DOHH2 (cell line): ENCODE measurements around the gene HIGD2A.

Experiments
- H3F3A ChIP-seq: fragments of 200-600 bp; sonication (generic), shearing (Covaris generic); 2 replicates; pipeline ENCODE4 v1.6.0; 2016; ENCODE audit warnings: antibody characterized with exemption, mild to moderate bottlenecking; ENCODE audit not compliant: control insufficient read depth, insufficient read depth
- H3K27ac ChIP-seq: fragments of 200-600 bp; sonication (generic); 2 replicates; pipeline ENCODE4 v1.5.1; 2014; ENCODE audit warnings: low read depth, mild to moderate bottlenecking, low read length, moderate library complexity
- H3K27me3 ChIP-seq: fragments of 200-600 bp; sonication (generic); 2 replicates; pipeline ENCODE4 v1.6.1; 2014; ENCODE audit warnings: mild to moderate bottlenecking, low read length, mixed read lengths; ENCODE audit not compliant: control insufficient read depth
- H3K36me3 ChIP-seq: fragments of 200-600 bp; sonication (generic); 2 replicates; pipeline ENCODE4 v1.6.1; 2014; ENCODE audit warnings: mild to moderate bottlenecking, low read length, moderate library complexity, mixed read lengths; ENCODE audit not compliant: control insufficient read depth
- H3K4me1 ChIP-seq: fragments of 200-600 bp; sonication (generic); 2 replicates; pipeline ENCODE4 v1.6.1; 2014; ENCODE audit warnings: mild to moderate bottlenecking, low read length, mixed read lengths; ENCODE audit not compliant: control insufficient read depth
- H3K4me2 ChIP-seq: fragments of 200-600 bp; sonication (generic); 2 replicates; pipeline ENCODE4 v1.6.0; 2014; ENCODE audit warnings: mild to moderate bottlenecking, low read length, moderate library complexity
- H3K4me3 ChIP-seq: fragments of 200-600 bp; sonication (generic); 2 replicates; pipeline ENCODE4 v1.5.1; 2014; ENCODE audit warnings: mild to moderate bottlenecking, low read length, mixed read lengths
- H3K79me2 ChIP-seq: fragments of 200-600 bp; sonication (generic); 2 replicates; pipeline ENCODE4 v1.6.1; 2014; ENCODE audit warnings: mild to moderate bottlenecking, low read length, mixed read lengths; ENCODE audit not compliant: control insufficient read depth
- H3K9me2 ChIP-seq: fragments of 200-600 bp; sonication (generic); replicated peaks from 2 replicates; pipeline ENCODE4 v1.6.1; 2014; ENCODE audit warnings: mild to moderate bottlenecking, low read length, mixed read lengths; ENCODE audit not compliant: control insufficient read depth
- H3K9me3 ChIP-seq: fragments of 200-600 bp; sonication (generic); 2 replicates; pipeline ENCODE4 v1.6.1; 2014; ENCODE audit warnings: antibody characterized with exemption, low read length, mixed read lengths; ENCODE audit not compliant: control insufficient read depth, insufficient read depth
- H4K20me1 ChIP-seq: fragments of 200-600 bp; sonication (generic); 2 replicates; pipeline ENCODE4 v1.6.0; 2014; ENCODE audit warnings: low read depth, mild to moderate bottlenecking, antibody characterized with exemption, low read length, moderate library complexity; ENCODE audit not compliant: control insufficient read depth, insufficient read depth
- EZH2phosphoT487 ChIP-seq: fragments of 200-600 bp; sonication (generic); IDR thresholded peaks from 2 replicates; pipeline ENCODE4 v1.6.1; 2017; ENCODE audit warnings: borderline replicate concordance, mild to moderate bottlenecking, antibody characterized with exemption, low read length, moderate library complexity, mixed read lengths
- TF ChIP-seq, protein P1 (sequence below): fragments of 200-600 bp; sonication (generic); IDR thresholded peaks from one replicate; pipeline ENCODE4 v1.5.1; 2014; ENCODE audit warnings: antibody characterized with exemption, mild to moderate bottlenecking, low read depth, low read length; ENCODE audit not compliant: poor library complexity, severe bottlenecking

Gene HIGD2A

DNA sequence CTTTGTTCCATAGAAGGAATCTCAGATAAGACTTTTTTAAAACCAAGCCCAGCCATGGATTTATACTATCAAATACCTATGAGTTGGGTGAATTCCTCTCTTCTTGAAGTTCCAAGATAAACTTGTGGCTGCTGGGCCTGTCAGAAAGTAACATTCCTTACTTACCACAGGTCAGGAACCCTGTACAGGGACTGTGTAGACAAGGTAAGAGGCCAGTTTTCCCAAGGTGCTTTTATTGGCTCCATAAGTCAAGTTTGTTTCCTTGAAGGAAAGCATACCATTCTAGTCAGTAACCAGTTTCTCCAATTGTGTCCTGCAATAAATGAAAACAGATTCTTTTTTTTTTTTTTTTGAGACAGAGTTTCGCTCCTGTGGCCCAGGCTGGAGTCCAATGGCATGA, 36.6 kb downstream of the HIGD2A start:
- Histone ChIP-seq H3K27ac (no peak overlapping the region), H3K9me2 (no peaks in the 10 kb centered on the region), H3K79me2 (no peaks in the 10 kb centered on the region), H3K36me3 (no peaks in the 10 kb centered on the region), H3K4me2 (no peak overlapping the region), H3F3A (no peaks in the 10 kb centered on the region), H3K27me3 (peaks cover 4% of the 10 kb centered on the region), H3K4me1 (peaks cover under 1% of the 10 kb centered on the region), H3K9me3 (peaks cover 7% of the 10 kb centered on the region; the same call in 1 of the 2 replicates), H3K4me3 (no peak overlapping the region), H4K20me1 (no peaks in the 10 kb centered on the region)
- TF ChIP-seq, protein P1, sequence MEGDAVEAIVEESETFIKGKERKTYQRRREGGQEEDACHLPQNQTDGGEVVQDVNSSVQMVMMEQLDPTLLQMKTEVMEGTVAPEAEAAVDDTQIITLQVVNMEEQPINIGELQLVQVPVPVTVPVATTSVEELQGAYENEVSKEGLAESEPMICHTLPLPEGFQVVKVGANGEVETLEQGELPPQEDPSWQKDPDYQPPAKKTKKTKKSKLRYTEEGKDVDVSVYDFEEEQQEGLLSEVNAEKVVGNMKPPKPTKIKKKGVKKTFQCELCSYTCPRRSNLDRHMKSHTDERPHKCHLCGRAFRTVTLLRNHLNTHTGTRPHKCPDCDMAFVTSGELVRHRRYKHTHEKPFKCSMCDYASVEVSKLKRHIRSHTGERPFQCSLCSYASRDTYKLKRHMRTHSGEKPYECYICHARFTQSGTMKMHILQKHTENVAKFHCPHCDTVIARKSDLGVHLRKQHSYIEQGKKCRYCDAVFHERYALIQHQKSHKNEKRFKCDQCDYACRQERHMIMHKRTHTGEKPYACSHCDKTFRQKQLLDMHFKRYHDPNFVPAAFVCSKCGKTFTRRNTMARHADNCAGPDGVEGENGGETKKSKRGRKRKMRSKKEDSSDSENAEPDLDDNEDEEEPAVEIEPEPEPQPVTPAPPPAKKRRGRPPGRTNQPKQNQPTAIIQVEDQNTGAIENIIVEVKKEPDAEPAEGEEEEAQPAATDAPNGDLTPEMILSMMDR, result no peak
- TF ChIP-seq EZH2phosphoT487, result no peak

- Histone ChIP-seq H3K36me3 (no peaks in the 10 kb centered on the region), H3K79me2 (no peaks in the 10 kb centered on the region), H3F3A (no peaks in the 10 kb centered on the region), H3K27me3 (no peaks in the 10 kb centered on the region; the same call in 1 of the 2 replicates), H4K20me1 (no peaks in the 10 kb centered on the region), H3K9me2 (no peaks in the 10 kb centered on the region), H3K4me3 (no peak overlapping the region), H3K4me1 (peaks cover 5% of the 10 kb centered on the region), H3K27ac (no peak overlapping the region), H3K4me2 (no peak overlapping the region), H3K9me3 (0 out of 2 replicates have a peak, but pooled peaks cover under 1% of the 10 kb centered on the region)
- TF ChIP-seq, protein P1, result no peak
- no peak for TF ChIP-seq EZH2phosphoT487
Observed at GRCh38 chr5:176425791-176426190, 37.2 kb downstream of the HIGD2A start.

- no peaks in the 10 kb centered on the region for H3K79me2 ChIP-seq
- no peaks in the 10 kb centered on the region for H3K9me3 ChIP-seq
- H3K4me1 ChIP-seq, result peaks cover 5% of the 10 kb centered on the region
- H3K4me2 ChIP-seq, result no peak overlapping the region
- no peak overlapping the region for H3K4me3 ChIP-seq
- TF ChIP-seq EZH2phosphoT487, result no peak
- TF ChIP-seq, protein P1, result no peak
- peaks cover 4% of the 10 kb centered on the region; the same call in 1 of the 2 replicates for H3K27me3 ChIP-seq
- no peaks in the 10 kb centered on the region for H4K20me1 ChIP-seq
- H3K9me2 ChIP-seq, result no peaks in the 10 kb centered on the region
- H3K27ac ChIP-seq, result no peak overlapping the region
- no peaks in the 10 kb centered on the region for H3K36me3 ChIP-seq
- no peaks in the 10 kb centered on the region for H3F3A ChIP-seq
Observed at GRCh38 chr5:176426876-176427275, 38.3 kb downstream of the HIGD2A start.

DNA sequence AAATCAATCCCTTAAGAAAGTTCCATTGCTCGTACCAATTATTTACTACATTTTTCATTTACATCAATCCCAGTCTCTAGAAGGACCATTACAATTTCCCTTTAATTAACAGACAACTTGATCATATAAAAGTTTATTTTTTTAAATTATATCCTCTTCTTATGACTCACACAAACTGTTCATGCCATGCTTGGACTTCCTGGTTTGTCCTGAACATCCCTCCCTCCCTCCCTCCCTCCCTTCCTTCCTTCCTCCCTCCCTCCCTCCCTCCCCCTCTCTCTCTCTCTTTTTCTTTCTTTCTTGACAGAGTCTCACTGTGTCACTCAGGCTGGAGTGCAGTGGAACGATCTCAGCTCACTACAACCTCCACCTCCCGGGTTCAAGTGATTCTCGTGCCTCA, 39.4 kb downstream of the HIGD2A start:
- Histone ChIP-seq H3K27me3 (peaks cover 5% of the 10 kb centered on the region; the same call in 1 of the 2 replicates), H3F3A (no peaks in the 10 kb centered on the region), H3K4me2 (no peak overlapping the region), H3K79me2 (no peaks in the 10 kb centered on the region), H3K4me1 (peaks cover 5% of the 10 kb centered on the region), H3K27ac (no peak overlapping the region), H3K9me2 (no peaks in the 10 kb centered on the region), H3K4me3 (no peak overlapping the region), H3K9me3 (no peaks in the 10 kb centered on the region), H3K36me3 (no peaks in the 10 kb centered on the region), H4K20me1 (no peaks in the 10 kb centered on the region)
- no peak for TF ChIP-seq EZH2phosphoT487
- TF ChIP-seq, protein P1, result no peak
